IMR-90 (cell line): ENCODE results near the gene SGMS1. TPM values are rescaled to one million over a fixed set of nuclear protein-coding genes. Genes with fewer than 3 reads are reported as not detected.

Experiments
- ATAC-seq: fragments of 200-7000 bp; cut with Tn5 transposase; 2 replicates; pipeline ENCODE4 v1.9.1; 2020; ENCODE audit warnings: low read depth, mild to moderate bottlenecking, moderate library complexity
- BruUV-seq: library from RNA; stranded (reverse); fragments of 400-500 nt; replicated peaks from 2 replicates; lab custom pipeline; 2021; lab: Mats Ljungman, UMichigan
- CTCF ChIA-PET: fragments of 300-600 bp; formaldehyde crosslinking; extraction: SDS; loops from one replicate; lab custom pipeline; 2021; ENCODE audit warnings: antibody characterized with exemption; lab: Yijun Ruan, JAX
- POLR2A ChIA-PET: fragments of 300-600 bp; sonication (Branson Sonifier 250); formaldehyde crosslinking; loops from one replicate; lab custom pipeline; 2022; ENCODE audit warnings: antibody characterized with exemption; ENCODE audit not compliant: unreplicated experiment; lab: Charles Lee
- DNase-seq: peaks from one replicate; pipeline ENCODE4 v3.0.0; 2013
- H2AFZ ChIP-seq: replicated peaks from 2 replicates; pipeline ENCODE3; 2013; ENCODE audit warnings: low read length, mild to moderate bottlenecking; ENCODE audit not compliant: poor library complexity
- H2AK5ac ChIP-seq: 2 replicates; pipeline ENCODE4 v1.6.1; 2013; ENCODE audit warnings: low read depth, low read length, inconsistent platforms
- H2AK9ac ChIP-seq: replicated peaks from 2 replicates; pipeline ENCODE3; 2013; ENCODE audit warnings: mild to moderate bottlenecking, low read depth, low read length, moderate library complexity; ENCODE audit not compliant: poor library complexity
- H2BK120ac ChIP-seq: 2 replicates; pipeline ENCODE4 v1.6.1; 2013; ENCODE audit warnings: low read depth, low read length, inconsistent platforms
- H2BK15ac ChIP-seq: 3 replicates; pipeline ENCODE4 v1.6.1; 2013; ENCODE audit warnings: low read depth, low read length, inconsistent platforms
- H2BK20ac ChIP-seq: 2 replicates; pipeline ENCODE4 v1.6.1; 2013; ENCODE audit warnings: low read depth, mild to moderate bottlenecking, inconsistent platforms, low read length, moderate library complexity
- H2BK5ac ChIP-seq: 2 replicates; pipeline ENCODE4 v1.6.1; 2013; ENCODE audit warnings: mild to moderate bottlenecking, low read depth, low read length, inconsistent platforms; ENCODE audit not compliant: poor library complexity, severe bottlenecking
- H3K14ac ChIP-seq: replicated peaks from 2 replicates; pipeline ENCODE4 v1.6.1; 2013; ENCODE audit warnings: low read depth, low read length, inconsistent platforms
- H3K18ac ChIP-seq: 2 replicates; pipeline ENCODE4 v1.6.1; 2013; ENCODE audit warnings: low read depth, low read length, control low read depth
- H3K23ac ChIP-seq: 2 replicates; pipeline ENCODE4 v1.6.1; 2013; ENCODE audit warnings: low read depth, low read length, inconsistent platforms
- H3K27ac ChIP-seq: 2 replicates; pipeline ENCODE4 v1.5.1; 2013; ENCODE audit warnings: mild to moderate bottlenecking, control low read depth, low read length; ENCODE audit not compliant: insufficient read depth
- H3K27me3 ChIP-seq: 2 replicates; pipeline ENCODE4 v1.6.1; 2013; ENCODE audit warnings: low read length; ENCODE audit not compliant: control insufficient read depth, insufficient read depth
- H3K36me3 ChIP-seq: 2 replicates; pipeline ENCODE4 v1.6.1; 2013; ENCODE audit warnings: low read length, mixed read lengths; ENCODE audit not compliant: control insufficient read depth, insufficient read depth
- H3K4ac ChIP-seq: 2 replicates; pipeline ENCODE4 v1.6.1; 2013; ENCODE audit warnings: low read depth, low read length, inconsistent platforms
- H3K4me1 ChIP-seq: 2 replicates; pipeline ENCODE4 v1.6.1; 2013; ENCODE audit warnings: low read length, mixed read lengths; ENCODE audit not compliant: control insufficient read depth, insufficient read depth
- H3K4me2 ChIP-seq: 2 replicates; pipeline ENCODE4 v1.6.1; 2013; ENCODE audit warnings: low read depth, mild to moderate bottlenecking, control low read depth, low read length, moderate library complexity
- H3K4me3 ChIP-seq: 2 replicates; pipeline ENCODE4 v1.5.1; 2013; ENCODE audit warnings: low read depth, mild to moderate bottlenecking, control low read depth, low read length, moderate library complexity; ENCODE audit not compliant: insufficient read depth
- H3K56ac ChIP-seq: 2 replicates; pipeline ENCODE4 v1.6.1; 2013; ENCODE audit warnings: low read length, inconsistent platforms; ENCODE audit not compliant: insufficient read depth; ENCODE audit errors: extremely low read depth
- H3K79me1 ChIP-seq, 2 experiments: 2 replicates each; pipeline ENCODE4 v1.6.1; 2013; ENCODE audit warnings: low read length in 2 of 2, inconsistent platforms in 1 of 2, low read depth in 1 of 2
- H3K9ac ChIP-seq: 2 replicates; pipeline ENCODE4 v1.6.1; 2013; ENCODE audit warnings: low read depth, low read length, control low read depth
- H3K9me1 ChIP-seq: 2 replicates; pipeline ENCODE4 v1.6.1; 2013; ENCODE audit warnings: low read length, inconsistent platforms; ENCODE audit not compliant: insufficient read depth
- H3K9me3 ChIP-seq: 2 replicates; pipeline ENCODE4 v1.6.1; 2013; ENCODE audit warnings: low read length; ENCODE audit not compliant: control insufficient read depth, insufficient read depth
- H4K20me1 ChIP-seq: 2 replicates; pipeline ENCODE4 v1.6.1; 2013; ENCODE audit warnings: low read length, inconsistent platforms; ENCODE audit not compliant: insufficient read depth
- H4K5ac ChIP-seq: 2 replicates; pipeline ENCODE4 v1.6.1; 2013; ENCODE audit warnings: mild to moderate bottlenecking, low read depth, low read length, control low read depth
- H4K8ac ChIP-seq, 2 experiments: 2 replicates each; pipeline ENCODE4 v1.6.1; 2013; ENCODE audit warnings: low read depth in 2 of 2, low read length in 2 of 2, control low read depth in 1 of 2, inconsistent platforms in 1 of 2
- H4K91ac ChIP-seq: 2 replicates; pipeline ENCODE4 v1.6.1; 2013; ENCODE audit warnings: low read depth, low read length, inconsistent platforms; ENCODE audit not compliant: insufficient read depth
- CHD1 ChIP-seq: IDR thresholded peaks from 2 replicates; pipeline ENCODE4 v1.6.1; 2012; ENCODE audit warnings: low read depth, low read length, improper control_type of control experiment
- WGBS, 2 experiments: methylation state at CpG; one replicate each; pipeline versions ENCODE4 v1.1.5 to v1.1.7; 2013; ENCODE audit warnings: missing lambda C conversion rate in 2 of 2; ENCODE audit not compliant: insufficient read length in 1 of 2; ENCODE audit errors: extremely low coverage in 2 of 2; 5-methylcytosine and 5-hydroxymethylcytosine counted together
- dilution Hi-C: fragments of 300-500 bp; cut with HindIII; formaldehyde crosslinking; loops from one replicate; pipeline ENCODE4 v1.14.3; 2018; ENCODE audit warnings: low sequenced_read_pairs; ENCODE audit not compliant: unreplicated experiment
- in situ Hi-C: fragments of 300-500 bp; cut with MboI; formaldehyde crosslinking; loops from 3 replicates; pipeline ENCODE4 v1.14.3; 2019; ENCODE audit warnings: low sequenced_read_pairs, inconsistent platforms, mixed read lengths
- intact Hi-C: fragments of 100-400 bp; cut with micrococcal nuclease; formaldehyde crosslinking; loops from 2 replicates; pipeline ENCODE4 v1.10.0; 2022
- polyA plus RNA-seq, 3 experiments: library from polyadenylated mRNA; depleted of rRNA; stranded (reverse); fragments of >200 nt; gene quantifications; 2 replicates each; pipeline ENCODE4 v1.2.3, GENCODE V29; 2012; ENCODE audit warnings: low replicate concordance in 1 of 3
- total RNA-seq: library from RNA; depleted of rRNA; stranded (reverse); fragments of >200 nt; gene quantifications from 2 replicates; pipeline ENCODE4 v1.2.3, GENCODE V29; 2012

SGMS1 gene
- total and polyA plus RNA-seq, 2 of the 4 experiments (the other 2 are of a cell fraction): 9.8 to 30.8 TPM

- no peaks in the 10 kb centered on the region for H3K9me1 ChIP-seq
- H2AK9ac ChIP-seq: no peak overlapping the region
- POLR2A ChIA-PET: no interaction called here
- intact Hi-C loops: no loop called here
- no peak overlapping the region for H3K4me3 ChIP-seq
- DNase-seq (no peak), ATAC-seq (no peak)
- H3K4me1 ChIP-seq: no peaks in the 10 kb centered on the region
- BruUV-seq: no TSS peak
- no peak overlapping the region for H2BK15ac ChIP-seq
- H3K23ac ChIP-seq: no peak overlapping the region
- H3K56ac ChIP-seq: no peak overlapping the region
- no peaks in the 10 kb centered on the region; the same call in 1 of the 2 replicates for H3K9me3 ChIP-seq
- H2BK20ac ChIP-seq: no peak overlapping the region
- H2BK120ac ChIP-seq: no peak overlapping the region
- H3K14ac ChIP-seq: no peak overlapping the region
- no peak overlapping the region for H3K9ac ChIP-seq
- no peak overlapping the region for H4K5ac ChIP-seq
- H3K4me2 ChIP-seq: no peak overlapping the region
- H3K79me1 ChIP-seq: peaks cover 18 to 21% of the 10 kb centered on the region in 2 experiments; a peak in 3 of 4 replicates
- H3K18ac ChIP-seq: no peak overlapping the region
- in situ Hi-C loops: no loop called here
- no peaks in the 10 kb centered on the region for H3K27me3 ChIP-seq
- no peak overlapping the region for H3K4ac ChIP-seq
- peaks cover 2% of the 10 kb centered on the region; the same call in 1 of the 2 replicates for H3K36me3 ChIP-seq
- TF ChIP-seq CHD1: no peak
- CTCF ChIA-PET: no interaction called here
- no peaks in the 10 kb centered on the region; the same call in none of the 2 replicates for H4K20me1 ChIP-seq
- H3K27ac ChIP-seq: no peak overlapping the region
- dilution Hi-C loops: no loop called here
- 92% methylated on average over 2 of the region's 5 CpGs; no CpG with 5 or more reads in 1 of the 2 experiments for WGBS, 2 experiments
- no peak overlapping the region for H2BK5ac ChIP-seq
- no peak overlapping the region for H4K91ac ChIP-seq
- H2AFZ ChIP-seq: no peak overlapping the region
- H4K8ac ChIP-seq: no peak overlapping the region
- no peak overlapping the region for H2AK5ac ChIP-seq
Measured at GRCh38 chr10:50350366-50350765, 273.4 kb downstream of the SGMS1 start.
